Hepatocyte (in vitro differentiated cells): ENCODE data around the gene SH2B3.
"Not testable (repeated sequence)": the region's sequence is repeated elsewhere in the genome, so short reads cannot be mapped to it uniquely, and the experiment has no call there.

Experiments used
- CTCF ChIP-seq: fragments of 200-600 bp; sonication (generic); IDR thresholded peaks from 2 replicates; pipeline ENCODE4 v1.5.1; 2016; ENCODE audit warnings: antibody characterized with exemption, mild to moderate bottlenecking; ENCODE audit not compliant: poor library complexity
- EZH2 ChIP-seq: fragments of 200-600 bp; sonication (generic); IDR thresholded peaks from 2 replicates; pipeline ENCODE4 v1.6.1; 2016; ENCODE audit warnings: antibody characterized with exemption, mild to moderate bottlenecking, borderline replicate concordance

- not testable (repeated sequence) for TF ChIP-seq CTCF, EZH2
Observed at GRCh38 chr12:111396271-111396670, 9.5 kb upstream of the SH2B3 start.
